Upper lobe of left lung (tissue), 6 donors: ENCODE results near the gene CSTPP1. TPM values are rescaled to one million over a fixed set of nuclear protein-coding genes. Genes with fewer than 3 reads are reported as not detected.

ENCODE experiments used
- ATAC-seq, 2 donors: fragments of 200-7000 bp; cut with Tn5 transposase; one replicate each; pipeline ENCODE4 v1.9.1; 2022; ENCODE audit warnings: mild to moderate bottlenecking in 2 of 2, moderate library complexity in 2 of 2; ENCODE audit not compliant: low FRiP score in 2 of 2
- DNase-seq, 2 donors: peaks; one replicate each; pipeline ENCODE4 v3.0.0-alpha.2; 2019 to 2020
- H3K27ac ChIP-seq, 4 donors: fragments of 200-600 bp; sonication (generic); one replicate each; pipeline ENCODE4 v1.5.1; 2016 to 2019
- H3K27me3 ChIP-seq, 4 donors: fragments of 200-600 bp; sonication (generic); one replicate each; pipeline ENCODE4 v1.5.1; 2017 to 2019
- H3K36me3 ChIP-seq, 4 donors: fragments of 200-600 bp; sonication (generic); one replicate each; pipeline ENCODE4 v1.5.1; 2016 to 2019
- H3K4me1 ChIP-seq, 4 donors: fragments of 200-600 bp; sonication (generic); one replicate each; pipeline ENCODE4 v1.5.1; 2018 to 2019
- H3K4me3 ChIP-seq, 4 donors: fragments of 200-600 bp; sonication (generic); one replicate each; pipeline ENCODE4 v1.5.1; 2017 to 2019; ENCODE audit warnings: mild to moderate bottlenecking in 2 of 4, moderate library complexity in 1 of 4
- H3K9me3 ChIP-seq, 4 donors: fragments of 200-600 bp; sonication (generic); one replicate each; pipeline ENCODE4 v1.5.1; 2018 to 2019
- CTCF ChIP-seq, 6 experiments: fragments of 450-650 bp in 4 of 6; fragments of 200-600 bp in 2 of 6; sonication (generic) in 2 of 6; IDR thresholded peaks; one replicate each; pipeline ENCODE4 v1.5.1; 2016 to 2019; ENCODE audit warnings: antibody characterized with exemption in 6 of 6
- EP300 ChIP-seq, 4 donors: sonication (generic); formaldehyde crosslinking; IDR thresholded peaks; one replicate each; pipeline ENCODE4 v1.5.1; 2017; ENCODE audit warnings: antibody characterized with exemption in 4 of 4, control low read depth in 2 of 4
- POLR2A ChIP-seq, 4 donors: fragments of 450-650 bp; IDR thresholded peaks; one replicate each; pipeline ENCODE4 v1.5.1; 2016 to 2017; ENCODE audit warnings: antibody characterized with exemption in 4 of 4, mild to moderate bottlenecking in 2 of 4
- POLR2AphosphoS5 ChIP-seq, 2 donors: sonication (generic); formaldehyde crosslinking; IDR thresholded peaks; one replicate each; pipeline ENCODE4 v1.5.1; 2017; ENCODE audit warnings: antibody characterized with exemption in 2 of 2
- WGBS, 2 donors: methylation state at CpG; one replicate each; pipeline ENCODE4 v1.1.5; 2017 to 2018; 5-methylcytosine and 5-hydroxymethylcytosine counted together
- total RNA-seq, 6 donors: library from RNA; depleted of rRNA in 4 of 6; stranded (reverse); fragments of >200 nt in 4 of 6; gene quantifications; one replicate each; pipeline versions ENCODE4 v1.1.0 to v1.2.1, GENCODE V29; 2016 to 2021
- donor health status: DM: no; HTN: no; CAD: no; lungs with moderate emphysema.
- donor health status: DM: no; HTN: yes; CAD: no; lungs with severe emphysema.

The CSTPP1 gene
- total RNA-seq, 6 donors from 2014 or later, result 23.9 to 71.2 (median 47.2) TPM

GRCh38 chr11:46948378-46949131 lies 12.0 kb downstream of the CSTPP1 start:
- DNase-seq (no peak), ATAC-seq (no peak)
- Histone ChIP-seq H3K27me3 (no peaks in the 10 kb centered on the region), H3K4me1 (peaks cover 0 to 11% (median 2%) of the 10 kb centered on the region in 4 donors), H3K36me3 (no peaks in the 10 kb centered on the region), H3K27ac (no peak overlapping the region), H3K4me3 (no peak overlapping the region), H3K9me3 (no peaks in the 10 kb centered on the region)
- TF ChIP-seq POLR2A (IDR thresholded peaks at IDR 0.05) (no peak), CTCF (IDR thresholded peaks at IDR 0.05) (no peak), POLR2AphosphoS5 (IDR thresholded peaks at IDR 0.05) (no peak), EP300 (IDR thresholded peaks at IDR 0.05) (no peak)
- WGBS, 2 donors, result 87 to 89% methylated on average over 4 of the region's 4 CpGs

- no peak for ATAC-seq
These were observed 12.7 kb downstream of the CSTPP1 start for GRCh38 chr11:46949297-46949696.

GRCh38 chr11:46951864-46952263 lies 15.3 kb downstream of the CSTPP1 start:
- 93 to 100% methylated on average over 1 of the region's 1 CpG for WGBS, 2 donors
- Histone ChIP-seq H3K9me3 (no peaks in the 10 kb centered on the region), H3K27me3 (no peaks in the 10 kb centered on the region), H3K4me1 (peaks cover 0 to 11% (median 2%) of the 10 kb centered on the region in 4 donors), H3K4me3 (no peak overlapping the region), H3K36me3 (no peaks in the 10 kb centered on the region), H3K27ac (no peak overlapping the region)
- DNase-seq, result no peak
- TF ChIP-seq EP300 (IDR thresholded peaks at IDR 0.05), result no peak
- TF ChIP-seq CTCF (IDR thresholded peaks at IDR 0.05), result no peak
- TF ChIP-seq POLR2AphosphoS5 (IDR thresholded peaks at IDR 0.05), result no peak
- no peak for TF ChIP-seq POLR2A (IDR thresholded peaks at IDR 0.05)
- ATAC-seq, result no peak

More at GRCh38 chr11:46949297-46949696, 12.7 kb downstream of the CSTPP1 start:
- WGBS, 2 donors, result 94 to 95% methylated on average over 1 of the region's 1 CpG
- no peaks in the 10 kb centered on the region for H3K36me3 ChIP-seq
- TF ChIP-seq POLR2AphosphoS5 (IDR thresholded peaks at IDR 0.05) (no peak), POLR2A (IDR thresholded peaks at IDR 0.05) (no peak), EP300 (IDR thresholded peaks at IDR 0.05) (no peak), CTCF (IDR thresholded peaks at IDR 0.05) (no peak)
- H3K4me1 ChIP-seq, result peaks cover 0 to 11% (median 2%) of the 10 kb centered on the region in 4 donors
- no peak overlapping the region for H3K4me3 ChIP-seq
- DNase-seq, result no peak
- H3K27ac ChIP-seq, result no peak overlapping the region
- no peaks in the 10 kb centered on the region for H3K27me3 ChIP-seq
- H3K9me3 ChIP-seq, result no peaks in the 10 kb centered on the region

- H3K27ac ChIP-seq, result no peak overlapping the region
- no peaks in the 10 kb centered on the region for H3K36me3 ChIP-seq
- 57 to 61% methylated on average over 2 of the region's 2 CpGs for WGBS, 2 donors
- ATAC-seq (no peak), DNase-seq (no peak)
- peaks cover 0 to 11% (median 2%) of the 10 kb centered on the region in 4 donors for H3K4me1 ChIP-seq
- TF ChIP-seq EP300 (IDR thresholded peaks at IDR 0.05) (no peak), POLR2AphosphoS5 (IDR thresholded peaks at IDR 0.05) (no peak), CTCF (IDR thresholded peaks at IDR 0.05) (no peak), POLR2A (IDR thresholded peaks at IDR 0.05) (no peak)
- H3K9me3 ChIP-seq, result no peaks in the 10 kb centered on the region
- H3K4me3 ChIP-seq, result no peak overlapping the region
- no peaks in the 10 kb centered on the region for H3K27me3 ChIP-seq
These were observed 16.0 kb downstream of the CSTPP1 start for GRCh38 chr11:46952553-46952952.

GRCh38 chr11:46953093-46953492 lies 16.5 kb downstream of the CSTPP1 start:
- Histone ChIP-seq H3K4me1 (peaks cover 0 to 6% (median 2%) of the 10 kb centered on the region in 4 donors), H3K9me3 (no peaks in the 10 kb centered on the region), H3K27ac (no peak overlapping the region), H3K4me3 (no peak overlapping the region), H3K36me3 (no peaks in the 10 kb centered on the region), H3K27me3 (no peaks in the 10 kb centered on the region)
- 92% methylated on average over 5 of the region's 5 CpGs for WGBS, 2 donors
- no peak for DNase-seq
- ATAC-seq, result no peak
- TF ChIP-seq CTCF (IDR thresholded peaks at IDR 0.05) (no peak), POLR2A (IDR thresholded peaks at IDR 0.05) (no peak), POLR2AphosphoS5 (IDR thresholded peaks at IDR 0.05) (no peak)
